ENCODE results near the gene CAMKK2.
"Not testable (repeated sequence)": the region's sequence is repeated elsewhere in the genome, so short reads cannot be mapped to it uniquely, and the experiment has no call there.

Gene CAMKK2

DNA sequence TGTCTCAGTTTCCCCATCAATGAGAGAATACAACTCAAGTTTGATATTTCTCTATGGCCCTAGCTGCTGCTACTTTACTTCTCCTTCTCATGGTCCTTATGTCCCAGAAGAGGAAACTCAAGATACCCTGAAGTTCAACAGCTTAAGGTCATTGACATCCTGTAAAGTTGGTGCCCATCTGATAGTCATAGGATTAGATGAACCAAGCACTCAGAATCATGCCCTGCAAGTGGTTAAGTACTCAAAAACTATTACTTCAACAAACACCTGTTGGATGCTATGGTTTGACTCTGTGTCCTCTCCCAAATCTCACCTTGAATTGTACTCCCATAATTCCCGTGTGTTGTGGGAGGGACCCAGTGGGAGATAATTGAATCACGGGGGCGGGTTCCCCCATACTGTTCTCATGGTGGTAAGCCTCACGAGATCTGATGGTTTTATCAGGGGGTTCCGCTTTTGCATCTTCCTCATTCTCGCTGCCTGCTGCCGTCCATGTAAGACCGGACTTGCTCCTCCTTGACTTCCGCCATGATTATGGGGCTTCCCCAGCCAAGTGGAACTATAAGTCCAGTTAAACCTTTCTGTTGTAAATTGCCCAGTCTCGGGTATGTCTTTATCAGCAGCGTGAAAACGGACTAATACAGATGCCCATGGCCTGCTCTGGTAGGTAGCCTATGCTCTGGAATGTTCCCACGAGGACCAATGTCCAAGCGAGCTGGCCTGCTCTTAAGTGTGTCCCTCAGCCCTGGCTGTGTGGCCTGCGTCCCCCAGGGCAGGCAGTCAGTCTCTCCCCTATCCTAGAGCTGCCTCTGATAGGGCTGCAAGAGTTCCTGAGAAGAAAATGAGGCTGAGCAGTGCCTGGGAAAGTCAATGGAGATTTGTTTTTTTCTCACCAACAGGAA, 18.1 kb downstream of the CAMKK2 start:
- no peak for DNase-seq

DNA sequence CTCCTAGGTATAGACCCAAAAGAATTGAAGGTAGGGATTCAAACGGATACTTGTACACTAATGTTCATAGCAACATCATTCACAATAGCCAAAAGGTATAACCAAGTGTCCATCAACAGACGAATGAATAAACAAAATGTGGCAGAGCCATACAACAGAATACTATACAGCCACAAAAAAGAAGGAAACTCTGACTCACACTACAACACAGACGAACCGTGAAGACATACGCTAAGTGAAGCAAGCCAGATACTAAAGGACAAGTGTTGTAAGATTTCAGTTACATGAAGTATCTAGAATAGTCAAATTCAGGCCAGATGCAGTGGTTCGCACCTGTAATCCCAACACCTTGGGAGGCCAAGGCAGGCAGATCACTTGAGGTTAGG, 19.1 kb downstream of the CAMKK2 start:
- no peak for DNase-seq

DNA sequence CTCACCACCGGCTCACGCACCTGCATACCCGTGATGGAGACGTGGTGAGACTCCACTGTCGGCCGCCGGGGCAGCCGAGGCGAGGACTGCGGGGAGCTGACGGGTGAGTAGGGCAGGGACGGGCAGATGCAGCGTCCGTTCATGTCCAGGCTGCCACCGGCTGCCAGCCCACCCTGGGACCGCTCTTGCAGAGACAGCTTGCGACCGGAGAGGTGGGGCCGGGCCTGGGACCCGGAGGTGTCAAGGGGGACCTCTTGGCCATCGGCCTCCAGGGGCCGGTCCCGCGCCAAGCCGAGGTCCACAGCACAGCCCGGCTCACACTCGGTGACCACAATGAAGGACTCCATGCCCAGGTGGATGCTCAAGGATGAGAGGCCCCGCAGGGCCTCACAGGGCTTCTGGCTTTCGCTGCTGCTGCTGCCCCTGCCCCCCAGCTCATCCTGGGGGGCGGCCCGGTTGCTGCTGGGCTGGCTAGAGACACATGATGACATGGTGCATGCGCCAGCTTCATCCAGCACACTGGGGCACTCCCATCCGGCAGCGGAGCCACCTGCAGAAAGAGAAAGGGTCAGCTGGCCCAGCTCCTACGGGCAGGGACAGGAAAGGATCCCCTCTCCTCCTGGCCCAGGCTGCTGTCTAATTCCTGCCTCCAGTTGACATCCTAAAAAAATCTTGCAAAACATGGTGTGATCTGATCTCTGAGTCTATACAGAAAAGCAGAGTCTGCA, 22.3 kb downstream of the CAMKK2 start:
- DNase-seq = no peak

- DNase-seq = no peak
Measured at GRCh38 chr12:121273364-121273896, 23.1 kb downstream of the CAMKK2 start.

GRCh38 chr12:121267822-121268221, 28.7 kb downstream of the CAMKK2 start:
- DNase-seq = no peak

- DNase-seq = no peak
Measured at GRCh38 chr12:121264951-121265515, 31.5 kb downstream of the CAMKK2 start.

DNA sequence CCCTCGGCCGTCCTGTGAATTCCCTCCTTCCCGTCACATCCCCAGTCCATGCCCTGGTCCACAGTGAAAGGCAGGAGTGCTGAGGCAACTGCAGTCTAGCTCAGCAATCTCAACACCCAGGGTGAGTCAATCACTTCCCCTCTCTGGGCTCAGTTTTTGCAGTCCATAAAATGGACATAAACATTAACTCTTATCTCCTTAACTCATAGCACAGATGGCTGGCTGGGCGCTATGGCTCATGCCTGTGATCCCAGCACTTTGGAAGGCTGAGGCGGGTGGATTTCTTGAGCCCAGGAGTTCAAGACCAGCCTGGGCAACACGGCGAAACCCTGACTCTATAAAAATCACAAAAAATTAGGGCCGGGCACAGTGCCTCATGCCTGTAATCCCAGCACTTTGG, 32.4 kb downstream of the CAMKK2 start:
- DNase-seq = no peak

DNA sequence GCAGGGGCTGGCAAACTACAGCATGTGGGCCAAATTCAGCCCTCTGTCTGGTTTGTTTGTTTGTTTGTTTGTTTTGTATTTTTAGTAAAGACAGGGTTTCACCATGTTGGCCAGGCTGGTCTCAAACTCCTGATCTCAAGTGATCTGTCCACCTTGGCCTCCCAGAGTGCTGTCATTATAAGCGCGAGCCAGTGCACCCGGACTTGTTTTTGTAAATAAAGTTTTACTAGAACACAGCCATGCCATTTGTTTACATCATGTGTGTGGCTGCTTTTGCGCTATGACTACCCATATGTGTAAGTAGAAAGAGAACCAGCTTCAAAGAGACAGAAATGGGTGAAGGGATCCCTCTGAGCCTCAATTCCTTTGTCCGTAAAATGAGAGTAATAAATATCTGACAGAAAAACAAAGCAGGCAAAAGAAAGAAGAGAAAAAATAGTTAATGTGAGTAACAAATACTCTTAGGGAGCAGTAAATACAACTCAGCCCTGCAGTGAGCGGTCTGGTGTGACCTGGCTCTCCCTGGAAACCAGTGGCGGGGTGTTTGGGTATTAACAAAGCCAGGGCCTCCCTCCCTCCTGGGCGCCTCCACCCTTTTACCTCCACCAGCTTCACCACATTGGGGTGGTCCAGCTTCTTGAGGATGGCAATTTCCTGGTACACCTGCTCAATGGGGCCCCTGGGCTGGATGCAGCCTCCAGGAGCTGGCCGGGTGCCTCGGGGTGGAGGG, 33.1 kb downstream of the CAMKK2 start:
- no peak for DNase-seq

DNA sequence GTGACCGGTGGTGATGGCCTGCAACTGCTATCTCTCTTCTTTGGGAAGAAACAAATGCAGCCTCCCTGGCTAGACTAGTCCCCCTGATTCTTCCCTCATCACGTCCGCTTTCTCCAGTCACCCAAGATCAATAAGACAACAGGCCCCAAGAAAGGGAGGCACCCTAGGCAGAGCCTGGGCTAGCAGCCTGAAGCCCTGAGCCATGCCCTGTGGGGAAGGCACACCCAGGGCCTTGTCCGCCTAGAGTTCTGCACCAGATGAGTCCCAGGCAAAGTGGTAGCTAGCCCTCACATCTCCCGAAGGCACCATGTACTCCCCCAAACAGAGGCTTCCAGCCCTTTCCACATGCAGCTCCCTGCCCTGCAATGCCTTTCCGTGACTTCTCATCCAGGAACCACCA, 35.1 kb downstream of the CAMKK2 start:
- DNase-seq = no peak

DNA sequence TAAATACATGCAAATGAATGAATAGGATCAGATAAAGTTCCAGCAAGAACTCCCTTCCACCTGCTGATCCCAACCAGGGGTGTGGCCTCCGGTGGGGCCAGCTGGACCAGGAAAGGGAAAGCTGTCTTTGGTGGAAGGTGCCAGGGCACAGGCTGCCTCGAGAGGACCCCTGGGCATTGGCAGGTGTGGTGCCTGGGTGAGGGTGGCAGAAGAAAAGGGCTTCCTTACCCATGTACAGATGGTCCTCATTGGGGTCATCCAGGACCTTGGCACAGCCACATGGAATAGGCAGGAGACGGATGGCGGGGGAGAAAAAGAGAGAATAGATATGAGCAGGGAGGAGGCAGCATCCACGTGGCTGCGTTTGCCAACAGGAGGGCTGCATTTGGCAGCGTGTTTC, 36.4 kb downstream of the CAMKK2 start:
- DNase-seq = no peak

DNA sequence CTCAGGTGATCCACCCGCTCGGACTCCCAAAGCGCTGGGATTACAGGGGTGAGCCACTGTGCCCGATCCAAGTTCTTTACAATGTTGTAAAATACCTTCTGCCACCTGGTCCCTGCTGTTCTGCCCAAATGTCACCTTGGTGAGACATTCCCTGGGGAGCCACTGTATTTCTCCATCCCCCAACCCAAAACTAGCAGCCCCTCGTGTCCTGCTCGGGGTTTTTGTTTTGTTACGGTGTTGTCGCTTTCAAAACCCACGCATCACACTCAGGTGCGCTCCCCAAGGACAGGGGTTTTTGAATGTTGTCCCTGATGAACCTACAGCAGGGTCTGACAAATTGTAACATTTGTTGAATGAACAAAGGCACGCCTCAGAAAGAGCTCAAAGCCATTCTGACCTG, 37.4 kb downstream of the CAMKK2 start:
- DNase-seq = no peak

- not testable (repeated sequence) for DNase-seq
Measured at GRCh38 chr12:121257704-121258449, 38.6 kb downstream of the CAMKK2 start.

DNA sequence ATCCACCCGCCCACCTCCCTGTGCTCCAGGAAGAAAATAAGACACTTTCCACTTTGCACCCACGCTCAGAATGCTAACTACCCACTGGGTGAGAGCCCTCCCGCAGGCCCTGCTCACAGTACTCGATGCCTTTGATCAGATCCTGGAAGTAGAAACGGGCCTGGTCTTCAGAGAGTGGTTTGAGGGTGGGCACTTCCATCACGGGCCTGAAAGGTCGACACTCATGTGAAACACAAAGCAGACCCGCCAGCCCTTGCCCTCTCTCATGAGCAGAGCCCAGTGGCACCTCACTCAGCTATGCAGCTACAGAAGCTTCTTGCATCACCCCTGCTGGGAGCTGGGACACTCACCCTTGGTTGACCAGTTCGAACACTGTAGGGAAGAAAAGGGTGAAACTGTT, 41.1 kb downstream of the CAMKK2 start:
- DNase-seq = no peak

DNA sequence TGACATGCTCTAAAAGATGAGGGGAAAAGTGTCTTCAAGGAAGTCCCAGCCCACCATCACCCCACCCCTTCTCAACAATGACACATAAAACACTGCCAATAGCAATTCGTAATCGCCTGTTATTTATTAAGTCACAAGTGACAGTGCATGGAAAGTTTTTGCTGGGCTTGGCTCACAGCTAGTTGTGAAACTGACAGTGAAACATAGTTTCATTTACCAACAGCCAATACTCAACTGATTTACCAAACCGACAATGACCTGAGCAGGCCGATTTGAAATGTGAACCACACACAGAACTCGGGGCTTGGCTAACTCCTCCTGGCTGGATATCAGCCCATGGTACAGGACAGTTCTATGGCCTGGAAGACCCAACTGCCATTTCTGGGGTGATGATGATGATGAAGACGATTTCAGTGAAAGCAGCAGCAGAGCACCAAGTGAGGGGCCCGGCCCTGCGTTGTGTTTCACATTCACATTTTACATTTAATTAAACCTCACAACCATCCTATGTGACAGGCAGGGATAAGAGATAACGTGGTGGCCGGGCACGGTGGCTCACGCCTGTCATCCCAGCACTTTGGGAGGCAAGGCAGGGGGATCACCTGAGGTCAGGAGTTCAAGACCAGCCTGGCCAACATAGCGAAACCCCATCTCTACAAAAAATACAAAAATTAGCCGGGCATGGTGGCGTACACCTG, 42.7 kb downstream of the CAMKK2 start:
- DNase-seq = no peak

- DNase-seq = no peak
Measured at GRCh38 chr12:121252712-121253345, 43.7 kb downstream of the CAMKK2 start.

DNA sequence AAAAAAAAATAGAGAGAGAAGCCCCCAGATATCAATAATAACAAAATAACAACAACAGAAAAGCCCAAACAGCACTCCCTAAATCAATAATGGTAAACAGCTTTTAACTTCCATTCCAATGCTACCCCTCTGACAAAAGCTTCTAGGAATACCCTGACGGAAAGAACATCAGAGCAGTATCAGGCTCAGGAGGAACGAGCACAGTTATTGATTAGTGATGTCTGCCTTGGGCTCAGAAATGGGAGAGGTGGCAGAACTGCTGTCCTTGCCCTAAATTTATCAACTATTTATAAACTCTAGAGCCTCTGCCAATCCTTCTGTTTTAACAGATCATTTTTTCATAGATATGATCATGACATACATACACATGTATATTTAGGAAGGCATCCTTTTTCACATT, 44.7 kb downstream of the CAMKK2 start:
- no peak for DNase-seq

DNA sequence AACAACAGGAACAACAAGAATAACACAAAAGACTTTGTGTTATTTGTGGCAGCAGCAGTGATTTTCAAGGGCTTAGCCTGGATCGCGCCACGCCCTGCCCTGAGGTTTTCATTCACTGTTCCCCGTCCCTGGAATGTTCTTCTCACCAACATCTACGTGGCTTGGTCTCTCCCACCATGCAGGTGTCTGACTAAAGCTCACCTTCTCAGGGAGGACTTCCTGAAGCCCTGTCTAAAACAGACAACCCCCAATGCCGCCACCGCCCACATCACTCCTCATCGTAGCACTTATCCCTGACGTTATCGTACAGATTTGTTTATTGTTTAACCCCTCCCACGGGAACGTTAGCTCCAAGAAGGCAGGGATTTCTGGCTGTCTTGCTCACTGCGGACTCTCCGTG, 46.1 kb downstream of the CAMKK2 start:
- DNase-seq = no peak

DNA sequence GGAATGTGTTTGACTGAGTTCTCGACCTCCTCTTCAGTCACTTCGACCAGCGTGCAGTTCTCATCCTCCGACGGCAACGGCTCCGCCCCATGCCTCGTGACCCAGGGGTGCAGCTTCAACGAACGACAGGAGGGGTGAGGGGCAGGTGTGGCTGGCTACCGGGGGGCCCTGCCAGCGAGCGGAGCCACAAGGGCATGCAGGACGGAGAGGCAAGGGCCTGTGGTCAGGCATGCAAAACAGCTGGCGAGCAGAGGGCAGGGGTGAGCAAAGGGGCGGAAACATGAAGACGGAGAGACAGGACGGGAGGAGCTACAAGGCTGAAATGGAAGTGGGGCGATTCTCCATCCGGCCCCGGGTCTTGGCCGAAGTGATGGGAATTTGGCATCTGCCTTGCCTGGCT, 47.9 kb downstream of the CAMKK2 start:
- no peak for DNase-seq

GRCh38 chr12:121246893-121247557, 49.5 kb downstream of the CAMKK2 start:
- DNase-seq = no peak

- DNase-seq = no peak
Measured at GRCh38 chr12:121245951-121246350, 50.6 kb downstream of the CAMKK2 start.

GRCh38 chr12:121245031-121245430, 51.5 kb downstream of the CAMKK2 start:
- no peak for DNase-seq

Data from fibroblast of upper back skin (primary cell).